WTC11 (cell line): ENCODE data around the gene RGL3. TPM values are rescaled to one million over a fixed set of nuclear protein-coding genes. Genes with fewer than 3 reads are reported as not detected.
A peak's percentile ranks its signal among the peaks of the same experiment; 100 is the strongest.

Experiments
- ATAC-seq: fragments of 200-7000 bp; cut with Tn5 transposase; 2 replicates; pipeline ENCODE4 v1.10.0; 2021; ENCODE audit warnings: mild to moderate bottlenecking, moderate library complexity
- Bru-seq: library from RNA; stranded (reverse); fragments of 400-500 nt; gene quantifications from one replicate; lab custom pipeline; 2021; lab: Mats Ljungman, UMichigan
- CTCF ChIA-PET: fragments of 300-600 bp; sonication (Branson Sonifier 250); formaldehyde crosslinking; loops from one replicate; lab custom pipeline; 2021; ENCODE audit warnings: antibody characterized with exemption; lab: Charles Lee
- POLR2A ChIA-PET: fragments of 350-600 bp; sonication (Branson Sonifier 250); formaldehyde crosslinking; loops from one replicate; lab custom pipeline; 2021; ENCODE audit warnings: antibody characterized with exemption; lab: Charles Lee
- DNase-seq: peaks from one replicate; pipeline ENCODE4 v3.0.0; 2021; ENCODE audit warnings: low spot score
- H3K27ac Mint-ChIP-seq: 2 replicates; pipeline ENCODE4 v1.8.0; 2021; ENCODE audit warnings: mixed read lengths
- H3K27me3 Mint-ChIP-seq: 2 replicates; pipeline ENCODE4 v1.8.0; 2021; ENCODE audit warnings: low read depth, mild to moderate bottlenecking, moderate library complexity, mixed read lengths
- H3K36me3 Mint-ChIP-seq: 2 replicates; pipeline ENCODE4 v1.8.0; 2021; ENCODE audit warnings: mixed read lengths
- H3K4me1 Mint-ChIP-seq: 2 replicates; pipeline ENCODE4 v1.8.0; 2022; ENCODE audit warnings: mixed read lengths
- H3K4me3 Mint-ChIP-seq: 2 replicates; pipeline ENCODE4 v1.8.0; 2021; ENCODE audit warnings: mild to moderate bottlenecking, moderate library complexity, mixed read lengths
- H3K9me3 Mint-ChIP-seq: 2 replicates; pipeline ENCODE4 v1.8.0; 2021; ENCODE audit warnings: mixed read lengths
- E2F1 ChIP-seq: sonication (generic); formaldehyde crosslinking; IDR thresholded peaks from 2 replicates; pipeline ENCODE4 v1.8.0; 2022; ENCODE audit warnings: mild to moderate bottlenecking, missing genetic modification reagents
- FOXP4 ChIP-seq: sonication (generic); formaldehyde crosslinking; IDR thresholded peaks from 2 replicates; pipeline ENCODE4 v1.8.0; 2022; ENCODE audit warnings: mild to moderate bottlenecking, missing genetic modification reagents
- GABPB1 ChIP-seq: sonication (generic); formaldehyde crosslinking; IDR thresholded peaks from 2 replicates; pipeline ENCODE4 v1.8.1; 2023; ENCODE audit warnings: mild to moderate bottlenecking, missing genetic modification reagents
- IRF1 ChIP-seq: sonication (generic); formaldehyde crosslinking; IDR thresholded peaks from 2 replicates; pipeline ENCODE4 v1.8.0; 2023; ENCODE audit warnings: missing genetic modification reagents
- JUN ChIP-seq: sonication (generic); formaldehyde crosslinking; IDR thresholded peaks from 2 replicates; pipeline ENCODE4 v1.8.0; 2023; ENCODE audit warnings: mild to moderate bottlenecking, missing genetic modification reagents
- MXD4 ChIP-seq: fragments of 250-450 bp; sonication (Bioruptor Pico); IDR thresholded peaks from 2 replicates; pipeline ENCODE4 v1.8.0; 2021; ENCODE audit warnings: mild to moderate bottlenecking, moderate library complexity, borderline replicate concordance
- MYBL2 ChIP-seq: sonication (generic); formaldehyde crosslinking; IDR thresholded peaks from 2 replicates; pipeline ENCODE4 v1.8.1; 2023; ENCODE audit warnings: mild to moderate bottlenecking, moderate library complexity, missing genetic modification reagents
- NFATC4 ChIP-seq: fragments of 250-450 bp; sonication (Bioruptor Pico); IDR thresholded peaks from 2 replicates; pipeline ENCODE4 v1.9.0; 2021; ENCODE audit warnings: mild to moderate bottlenecking
- NR1H2 ChIP-seq: sonication (generic); formaldehyde crosslinking; IDR thresholded peaks from 2 replicates; pipeline ENCODE4 v1.9.0; 2021; ENCODE audit warnings: mild to moderate bottlenecking, moderate library complexity, missing genetic modification reagents
- PREB ChIP-seq: sonication (generic); formaldehyde crosslinking; IDR thresholded peaks from 2 replicates; pipeline ENCODE4 v1.8.1; 2022; ENCODE audit warnings: mild to moderate bottlenecking, missing genetic modification reagents, moderate library complexity, borderline replicate concordance
- SP1 ChIP-seq: sonication (generic); formaldehyde crosslinking; conservative IDR thresholded peaks from 2 replicates; pipeline ENCODE4 v1.8.1; 2022; ENCODE audit warnings: missing genetic modification reagents
- TP53 ChIP-seq: sonication (generic); formaldehyde crosslinking; IDR thresholded peaks from 2 replicates; pipeline ENCODE4 v1.8.1; 2023; ENCODE audit warnings: mild to moderate bottlenecking, missing genetic modification reagents
- USF1 ChIP-seq: sonication (generic); formaldehyde crosslinking; IDR thresholded peaks from 2 replicates; pipeline ENCODE4 v1.8.0; 2022; ENCODE audit warnings: mild to moderate bottlenecking, missing genetic modification reagents
- ZMAT4 ChIP-seq: fragments of 250-450 bp; sonication (Bioruptor Pico); IDR thresholded peaks from 2 replicates; pipeline ENCODE4 v1.9.0; 2021; ENCODE audit warnings: mild to moderate bottlenecking
- ZNF138 ChIP-seq: sonication (generic); formaldehyde crosslinking; conservative IDR thresholded peaks from 2 replicates; pipeline ENCODE4 v1.8.1; 2022; ENCODE audit warnings: mild to moderate bottlenecking, moderate library complexity, missing genetic modification reagents
- ZNF317 ChIP-seq: sonication (generic); formaldehyde crosslinking; IDR thresholded peaks from 2 replicates; pipeline ENCODE4 v1.8.1; 2023; ENCODE audit warnings: low read depth, mild to moderate bottlenecking, moderate library complexity, missing genetic modification reagents, borderline replicate concordance
- ZNF396 ChIP-seq: fragments of 250-450 bp; sonication (Bioruptor Pico); IDR thresholded peaks from 2 replicates; pipeline ENCODE4 v1.8.0; 2021; ENCODE audit warnings: mild to moderate bottlenecking, moderate library complexity, borderline replicate concordance
- ZNF416 ChIP-seq: fragments of 250-450 bp; sonication (Bioruptor Pico); IDR thresholded peaks from 2 replicates; pipeline ENCODE4 v1.9.0; 2021; ENCODE audit warnings: mild to moderate bottlenecking, inconsistent platforms
- ZNF423 ChIP-seq: fragments of 250-450 bp; sonication (Bioruptor Pico); IDR thresholded peaks from 2 replicates; pipeline ENCODE4 v2.1.2; 2022; ENCODE audit warnings: mild to moderate bottlenecking, moderate library complexity
- ZNF512 ChIP-seq: sonication (generic); formaldehyde crosslinking; IDR thresholded peaks from 2 replicates; pipeline ENCODE4 v1.8.1; 2022; ENCODE audit warnings: missing genetic modification reagents, borderline replicate concordance
- ZNF532 ChIP-seq: fragments of 250-450 bp; sonication (Bioruptor Pico); IDR thresholded peaks from 2 replicates; pipeline ENCODE4 v1.9.0; 2021; ENCODE audit warnings: mild to moderate bottlenecking, borderline replicate concordance
- ZNF671 ChIP-seq: fragments of 250-450 bp; sonication (Bioruptor Pico); IDR thresholded peaks from 2 replicates; pipeline ENCODE4 v1.8.0; 2021; ENCODE audit warnings: mild to moderate bottlenecking
- long read RNA-seq, 3 experiments: library from RNA in 1 of 3; library from capped mRNA in 1 of 3; library from polyadenylated mRNA in 1 of 3; unstranded in 2 of 3; stranded (forward) in 1 of 3; transcript quantifications; one replicate each; pipeline ENCODE4 v2.0.0, GENCODE V29; 2021
- total RNA-seq: library from RNA; stranded (reverse); gene quantifications from 3 replicates; pipeline ENCODE4 v1.2.3, GENCODE V29; 2021

Gene RGL3
- total RNA-seq (69.0 to 88.3 TPM (median 86.0 TPM) in 3 replicates), Bru-seq, nascent RNA (percentile 59 among the genes with signal in this experiment)
- long read RNA-seq, experiment 1, transcript RGL3-201 (19 exons, 2,542 nt), result major isoform, 5 of 109 reads
- long read RNA-seq, experiment 1, partial matches to known transcripts, result 7 of 109 reads
- long read RNA-seq, experiment 1, other reads (novel, unspliced or antisense), result 95 of 109 reads
- long read RNA-seq, experiment 2, partial matches to known transcripts, result 4 of 18 reads
- long read RNA-seq, experiment 2, other reads (novel, unspliced or antisense), result 12 of 18 reads
- long read RNA-seq, experiment 3, partial matches to known transcripts, result 3 of 9 reads
- long read RNA-seq, experiment 3, other reads (novel, unspliced or antisense), result 3 of 9 reads

- Mint-ChIP-seq H3K36me3 (peaks cover 6% of the 10 kb centered on the region; the same call in 1 of the 2 replicates), H3K9me3 (no peaks in the 10 kb centered on the region), H3K4me3 (peak within 1 kb of the TSS; percentile 87), H3K4me1 (peaks cover 19% of the 10 kb centered on the region), H3K27me3 (peaks cover 24% of the 10 kb centered on the region), H3K27ac (peak within 1 kb of the TSS; percentile 98)
- ChIA-PET CTCF (interaction anchor here (0.6 to 7.8 kb wide), 22 partner anchors 12 to 221 kb away, joined by 3 to 308 read pairs (median 5); partner anchors contain the start of genes CCDC159, EPOR, ODAD3 and PRKCSH), POLR2A (interaction anchor here (0.7 to 7.8 kb wide), 8 partner anchors 13 to 73 kb away, joined by 3 to 115 read pairs (median 5); partner anchors contain the start of genes CCDC159, EPOR, ODAD3 and PRKCSH)
- DNase-seq, result peak; percentile 93
- ATAC-seq, result peak; percentile 54
- TF ChIP-seq USF1 (no peak), NR1H2 (CRISPR knock-in tag) (no peak), MYBL2 (no peak; the same call in 1 of the 2 replicates), ZNF423 (CRISPR knock-in tag) (no peak; the same call in 1 of the 2 replicates), ZNF512 (no peak), SP1 (CRISPR knock-in tag) (peak; percentile 72; the same call in 1 of the 2 replicates), TP53 (CRISPR knock-in tag) (no peak), ZNF396 (CRISPR knock-in tag) (no peak), FOXP4 (CRISPR knock-in tag) (peak; percentile 69; the same call in 1 of the 2 replicates), ZMAT4 (no peak), ZNF317 (no peak), GABPB1 (no peak), IRF1 (CRISPR knock-in tag) (0 out of 2 replicates have a peak, but pooled peaks have one; percentile 29), PREB (CRISPR knock-in tag) (no peak), E2F1 (CRISPR knock-in tag) (0 out of 2 replicates have a peak, but pooled peaks have one; percentile 0), ZNF138 (0 out of 2 replicates have a peak, but pooled peaks have one; percentile 56), ZNF416 (CRISPR knock-in tag) (no peak), ZNF532 (CRISPR knock-in tag) (no peak), NFATC4 (CRISPR knock-in tag) (no peak), ZNF671 (CRISPR knock-in tag) (no peak), JUN (CRISPR knock-in tag) (no peak), MXD4 (CRISPR knock-in tag) (no peak)
Measured at GRCh38 chr19:11418549-11419506, at the start of gene RGL3. RGL3 (minus strand) TSS chr19:11419314; CDS start chr19:11419278, 36 bp downstream.
